ENCODE data around the gene GLT6D1. TPM values are rescaled to one million over a fixed set of nuclear protein-coding genes. Genes with fewer than 3 reads are reported as not detected.

The GLT6D1 gene
- total and polyA plus RNA-seq, 5 donors from 2014 or later = not detected

DNA sequence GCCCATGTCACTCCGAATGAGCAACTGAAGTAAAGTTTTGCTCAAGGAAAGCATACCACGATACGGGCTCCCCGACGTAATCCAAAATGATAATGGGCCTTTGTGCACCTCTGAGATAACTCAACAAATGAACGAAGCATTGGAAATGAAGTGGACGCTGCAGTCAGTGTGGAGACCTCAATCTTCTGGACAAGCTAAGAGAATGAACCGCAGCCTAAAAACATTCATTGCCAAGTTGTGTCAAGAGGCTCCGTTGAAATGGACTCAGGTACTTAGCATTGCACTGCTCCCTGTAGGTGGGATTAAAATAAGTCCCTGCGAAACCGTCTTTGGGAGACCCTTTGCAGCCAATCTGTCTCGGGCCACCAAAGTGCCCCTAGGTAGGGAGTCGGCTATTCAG, 19.9 kb upstream of the GLT6D1 start:
- Histone ChIP-seq H3K4me3 (ENCODE audit: low read depth, low read length) (no peak overlapping the region), H3K27ac (ENCODE audit: insufficient read depth, low read length, poor library complexity, severe bottlenecking) (no peak overlapping the region), H3K36me3 (ENCODE audit: control insufficient read depth, insufficient read depth, low read length) (no peaks in the 10 kb centered on the region), H3K9me3 (ENCODE audit: control insufficient read depth in 2 of 2, low read length in 2 of 2) (no peaks in the 10 kb centered on the region), H3K27me3 (ENCODE audit: control insufficient read depth, insufficient read depth, low read length) (no peaks in the 10 kb centered on the region), H3K4me1 (ENCODE audit: control insufficient read depth, insufficient read depth, low read length, poor library complexity, severe bottlenecking) (no peaks in the 10 kb centered on the region)
- Mint-ChIP-seq H3K36me3 (no peaks in the 10 kb centered on the region), H3K4me1 (no peaks in the 10 kb centered on the region), H3K9me3 (peaks cover 0 to 4% (median 0%) of the 10 kb centered on the region in 7 donors), H3K27me3 (no peaks in the 10 kb centered on the region), H3K27ac (no peak overlapping the region), H3K4me3 (no peak overlapping the region)
- ATAC-seq (ENCODE audit: low read depth in 2 of 2) (no peak), DNase-seq (no peak)

- H3K9me3 Mint-ChIP-seq = peaks cover 0 to 4% (median 0%) of the 10 kb centered on the region in 7 donors
- H3K27ac Mint-ChIP-seq = no peak overlapping the region
- no peak overlapping the region for H3K4me3 ChIP-seq (ENCODE audit: low read depth, low read length)
- no peaks in the 10 kb centered on the region for H3K27me3 ChIP-seq (ENCODE audit: control insufficient read depth, insufficient read depth, low read length)
- H3K36me3 ChIP-seq (ENCODE audit: control insufficient read depth, insufficient read depth, low read length) = no peaks in the 10 kb centered on the region
- H3K4me1 ChIP-seq (ENCODE audit: control insufficient read depth, insufficient read depth, low read length, poor library complexity, severe bottlenecking) = no peaks in the 10 kb centered on the region
- no peaks in the 10 kb centered on the region for H3K27me3 Mint-ChIP-seq
- DNase-seq = no peak
- no peak for ATAC-seq (ENCODE audit: low read depth in 2 of 2)
- H3K27ac ChIP-seq (ENCODE audit: insufficient read depth, low read length, poor library complexity, severe bottlenecking) = no peak overlapping the region
- H3K9me3 ChIP-seq (ENCODE audit: control insufficient read depth in 2 of 2, low read length in 2 of 2) = no peaks in the 10 kb centered on the region
- H3K4me3 Mint-ChIP-seq = no peak overlapping the region
- H3K4me1 Mint-ChIP-seq = no peaks in the 10 kb centered on the region
- no peaks in the 10 kb centered on the region for H3K36me3 Mint-ChIP-seq
Observed at GRCh38 chr9:135657416-135657815, 18.1 kb upstream of the GLT6D1 start.

GRCh38 chr9:135655317-135655716, 16.0 kb upstream of the GLT6D1 start:
- Mint-ChIP-seq H3K9me3 (peaks cover 0 to 4% (median 2%) of the 10 kb centered on the region in 7 donors), H3K27me3 (no peaks in the 10 kb centered on the region), H3K27ac (no peak overlapping the region)

DNA sequence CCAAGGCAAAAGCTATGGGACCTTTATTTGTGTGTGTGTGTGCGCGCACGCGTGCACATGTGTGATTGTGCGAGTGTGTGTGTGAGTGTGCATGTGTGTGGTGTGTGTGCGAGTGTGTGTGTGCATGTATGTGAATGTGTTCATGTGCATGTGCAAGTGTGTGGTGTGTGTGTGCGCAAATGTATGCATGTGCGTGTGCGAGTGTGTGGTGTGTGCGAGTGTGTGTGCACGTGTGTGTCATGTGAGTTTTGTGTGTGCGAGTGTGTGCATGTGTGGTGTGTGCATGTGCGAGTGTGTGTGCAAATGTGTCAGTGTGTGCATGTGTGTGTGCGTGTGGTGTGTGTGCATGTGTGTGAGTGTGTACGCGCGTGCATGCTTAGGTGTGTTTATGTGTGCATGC, 11.1 kb upstream of the GLT6D1 start:
- no peaks in the 10 kb centered on the region for H3K27me3 ChIP-seq (ENCODE audit: control insufficient read depth, insufficient read depth, low read length)
- no peaks in the 10 kb centered on the region for H3K36me3 ChIP-seq (ENCODE audit: control insufficient read depth, insufficient read depth, low read length)
- H3K9me3 Mint-ChIP-seq = peaks cover 0 to 38% (median 13%) of the 10 kb centered on the region in 7 donors
- no peak overlapping the region for H3K4me3 ChIP-seq (ENCODE audit: low read depth, low read length)
- H3K4me1 ChIP-seq (ENCODE audit: control insufficient read depth, insufficient read depth, low read length, poor library complexity, severe bottlenecking) = no peaks in the 10 kb centered on the region
- no peaks in the 10 kb centered on the region for H3K4me1 Mint-ChIP-seq
- peaks cover 23 to 29% of the 10 kb centered on the region in 2 experiments for H3K9me3 ChIP-seq (ENCODE audit: control insufficient read depth in 2 of 2, low read length in 2 of 2)
- no peaks in the 10 kb centered on the region for H3K27me3 Mint-ChIP-seq
- no peak overlapping the region for H3K27ac Mint-ChIP-seq
- ATAC-seq (ENCODE audit: low read depth in 2 of 2) (no peak), DNase-seq (no peak)
- no peak overlapping the region for H3K4me3 Mint-ChIP-seq
- no peak overlapping the region for H3K27ac ChIP-seq (ENCODE audit: insufficient read depth, low read length, poor library complexity, severe bottlenecking)
- H3K36me3 Mint-ChIP-seq = no peaks in the 10 kb centered on the region

More at GRCh38 chr9:135655317-135655716, 16.0 kb upstream of the GLT6D1 start:
- ATAC-seq (ENCODE audit: low read depth in 2 of 2) (no peak), DNase-seq (no peak)
- Histone ChIP-seq H3K36me3 (ENCODE audit: control insufficient read depth, insufficient read depth, low read length) (no peaks in the 10 kb centered on the region), H3K27ac (ENCODE audit: insufficient read depth, low read length, poor library complexity, severe bottlenecking) (no peak overlapping the region), H3K27me3 (ENCODE audit: control insufficient read depth, insufficient read depth, low read length) (no peaks in the 10 kb centered on the region), H3K9me3 (ENCODE audit: control insufficient read depth in 2 of 2, low read length in 2 of 2) (peaks cover 0 to 1% of the 10 kb centered on the region in 2 experiments), H3K4me1 (ENCODE audit: control insufficient read depth, insufficient read depth, low read length, poor library complexity, severe bottlenecking) (no peaks in the 10 kb centered on the region), H3K4me3 (ENCODE audit: low read depth, low read length) (no peak overlapping the region)
- Mint-ChIP-seq H3K4me1 (no peaks in the 10 kb centered on the region), H3K36me3 (no peaks in the 10 kb centered on the region), H3K4me3 (no peak overlapping the region)

DNA sequence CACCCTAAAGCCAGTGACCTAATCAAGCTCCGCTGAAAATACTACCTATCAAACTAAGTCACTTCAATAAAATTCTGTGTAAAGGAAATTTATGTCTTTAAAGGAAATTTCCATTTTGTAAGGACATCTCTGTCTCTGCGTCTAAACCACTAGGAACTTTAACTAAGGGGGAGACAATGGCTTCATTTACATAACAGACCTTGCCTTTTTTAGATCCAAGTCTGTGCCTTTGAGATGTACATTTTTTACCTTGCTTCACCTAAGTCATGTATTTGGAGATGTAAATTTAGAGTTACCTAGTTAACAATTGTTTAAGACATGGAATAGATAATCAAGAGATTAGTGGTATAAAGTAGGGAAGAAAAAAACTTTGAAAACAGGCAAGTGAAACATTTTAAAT, 10.2 kb upstream of the GLT6D1 start:
- Histone ChIP-seq H3K9me3 (ENCODE audit: control insufficient read depth in 2 of 2, low read length in 2 of 2) (peaks cover 29 to 38% of the 10 kb centered on the region in 2 experiments), H3K36me3 (ENCODE audit: control insufficient read depth, insufficient read depth, low read length) (no peaks in the 10 kb centered on the region), H3K27me3 (ENCODE audit: control insufficient read depth, insufficient read depth, low read length) (no peaks in the 10 kb centered on the region), H3K27ac (ENCODE audit: insufficient read depth, low read length, poor library complexity, severe bottlenecking) (no peak overlapping the region), H3K4me1 (ENCODE audit: control insufficient read depth, insufficient read depth, low read length, poor library complexity, severe bottlenecking) (no peaks in the 10 kb centered on the region), H3K4me3 (ENCODE audit: low read depth, low read length) (no peak overlapping the region)
- DNase-seq = no peak
- Mint-ChIP-seq H3K4me3 (no peak overlapping the region), H3K36me3 (peaks cover 3% of the 10 kb centered on the region), H3K9me3 (peaks cover 0 to 47% (median 19%) of the 10 kb centered on the region in 7 donors), H3K27me3 (no peaks in the 10 kb centered on the region), H3K4me1 (no peaks in the 10 kb centered on the region), H3K27ac (no peak overlapping the region)
- no peak for ATAC-seq (ENCODE audit: low read depth in 2 of 2)

DNA sequence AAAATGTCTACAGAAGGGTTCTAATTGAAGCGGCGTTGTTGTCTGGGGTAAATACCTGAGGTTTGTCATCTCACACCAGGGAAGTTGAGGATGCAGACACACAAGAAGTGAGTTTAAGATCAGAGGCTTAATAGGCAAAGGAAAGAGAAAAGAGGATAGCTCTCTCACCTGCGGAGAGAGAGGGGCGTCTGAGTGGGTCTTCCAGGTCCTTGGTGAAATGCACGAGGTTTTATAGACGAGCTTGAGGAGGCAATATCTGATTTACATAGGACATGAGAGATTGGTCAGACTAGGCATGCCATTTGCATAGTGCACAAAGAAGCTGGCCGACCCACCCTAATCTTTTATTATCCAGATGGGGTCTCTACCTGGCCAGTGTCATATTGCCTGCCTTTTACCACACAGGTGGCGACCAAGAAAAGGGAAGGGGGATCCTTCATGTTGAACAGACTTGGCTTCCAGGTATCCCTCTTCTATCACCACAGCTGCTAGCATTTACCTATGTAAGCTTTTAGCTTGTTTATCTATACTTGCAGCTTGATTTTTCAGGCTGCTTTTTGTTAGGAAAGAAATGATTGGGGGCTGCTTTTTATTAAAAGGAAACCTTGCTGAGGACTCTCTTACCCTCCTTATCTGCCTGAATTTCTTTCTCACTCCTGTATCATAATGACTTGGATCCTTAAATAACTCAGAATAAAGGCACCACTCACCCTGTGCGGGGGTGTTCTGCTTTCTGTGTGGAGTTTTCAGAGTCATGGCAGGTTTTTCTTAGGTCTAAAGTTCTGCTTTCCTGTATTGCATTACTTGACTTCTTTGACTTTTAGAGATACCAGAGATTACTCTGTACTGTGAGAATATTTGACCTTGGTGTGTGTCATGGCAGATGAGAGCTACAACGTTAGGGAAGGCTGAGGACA, 9.4 kb upstream of the GLT6D1 start:
- Histone ChIP-seq H3K36me3 (ENCODE audit: control insufficient read depth, insufficient read depth, low read length) (no peaks in the 10 kb centered on the region), H3K4me1 (ENCODE audit: control insufficient read depth, insufficient read depth, low read length, poor library complexity, severe bottlenecking) (no peaks in the 10 kb centered on the region), H3K27me3 (ENCODE audit: control insufficient read depth, insufficient read depth, low read length) (no peaks in the 10 kb centered on the region), H3K4me3 (ENCODE audit: low read depth, low read length) (no peak overlapping the region), H3K9me3 (ENCODE audit: control insufficient read depth in 2 of 2, low read length in 2 of 2) (peaks cover 32 to 42% of the 10 kb centered on the region in 2 experiments), H3K27ac (ENCODE audit: insufficient read depth, low read length, poor library complexity, severe bottlenecking) (no peak overlapping the region)
- H3K27me3 Mint-ChIP-seq = no peaks in the 10 kb centered on the region
- no peak overlapping the region for H3K4me3 Mint-ChIP-seq
- H3K4me1 Mint-ChIP-seq = no peaks in the 10 kb centered on the region
- H3K36me3 Mint-ChIP-seq = peaks cover 5% of the 10 kb centered on the region
- peaks cover 0 to 54% (median 22%) of the 10 kb centered on the region in 7 donors for H3K9me3 Mint-ChIP-seq
- no peak overlapping the region for H3K27ac Mint-ChIP-seq
- ATAC-seq (ENCODE audit: low read depth in 2 of 2) (no peak), DNase-seq (no peak)

- Histone ChIP-seq H3K27me3 (ENCODE audit: control insufficient read depth, insufficient read depth, low read length) (no peaks in the 10 kb centered on the region), H3K4me1 (ENCODE audit: control insufficient read depth, insufficient read depth, low read length, poor library complexity, severe bottlenecking) (no peaks in the 10 kb centered on the region), H3K36me3 (ENCODE audit: control insufficient read depth, insufficient read depth, low read length) (no peaks in the 10 kb centered on the region), H3K27ac (ENCODE audit: insufficient read depth, low read length, poor library complexity, severe bottlenecking) (no peak overlapping the region), H3K4me3 (ENCODE audit: low read depth, low read length) (no peak overlapping the region), H3K9me3 (ENCODE audit: control insufficient read depth in 2 of 2, low read length in 2 of 2) (peaks cover 32 to 42% of the 10 kb centered on the region in 2 experiments)
- no peak overlapping the region for H3K27ac Mint-ChIP-seq
- H3K27me3 Mint-ChIP-seq = no peaks in the 10 kb centered on the region
- ATAC-seq (ENCODE audit: low read depth in 2 of 2) = no peak
- no peak overlapping the region for H3K4me3 Mint-ChIP-seq
- H3K36me3 Mint-ChIP-seq = peaks cover 6% of the 10 kb centered on the region
- peaks cover 3 to 59% (median 26%) of the 10 kb centered on the region in 7 donors for H3K9me3 Mint-ChIP-seq
- DNase-seq = no peak
- no peaks in the 10 kb centered on the region for H3K4me1 Mint-ChIP-seq
Observed at GRCh38 chr9:135647884-135648283, 8.5 kb upstream of the GLT6D1 start.

All from CD4-positive, CD25-positive, alpha-beta regulatory T cell (primary cell).